ENCODE results near the gene CCR4. TPM values are rescaled to one million over a fixed set of nuclear protein-coding genes. Genes with fewer than 3 reads are reported as not detected.

CCR4 gene
- total and polyA plus RNA-seq, 3 donors from 2014 or later: 2.0 to 3.0 (median 2.8) TPM

DNA sequence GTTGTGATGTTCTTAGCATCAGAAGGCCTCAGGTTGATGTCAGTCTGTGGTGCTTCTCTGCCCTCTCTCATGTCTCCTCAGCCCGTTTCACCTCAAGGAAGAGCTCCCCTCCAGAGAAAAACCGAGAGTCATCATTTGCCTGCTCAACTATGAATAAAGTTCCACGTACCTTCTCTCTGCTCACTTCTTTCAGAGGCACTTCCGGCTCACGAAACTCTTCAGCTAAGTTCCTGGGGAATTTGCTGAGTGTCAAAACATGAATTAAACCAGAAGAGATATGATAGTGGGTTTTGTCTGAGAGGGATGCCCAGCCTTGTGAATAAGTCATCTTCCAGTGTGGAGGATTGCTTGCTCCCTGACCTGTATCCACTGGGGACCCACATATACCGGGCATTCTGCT lies 37.7 kb downstream of the CCR4 start:
- 70 to 77% methylated on average over 6 of the region's 6 CpGs for WGBS, 2 donors
- no peak for DNase-seq
- Histone ChIP-seq H3K4me1 (no peaks in the 10 kb centered on the region), H3K36me3 (ENCODE audit: low read depth, missing control alignments) (no peaks in the 10 kb centered on the region), H3K4me3 (no peak overlapping the region), H3K9me3 (no peaks in the 10 kb centered on the region), H3K27ac (no peak overlapping the region), H3K27me3 (no peaks in the 10 kb centered on the region)
- intact Hi-C loops (cut with DNase I; ENCODE audit: low total_unique reads): no loop called here
- TF ChIP-seq, protein P1, sequence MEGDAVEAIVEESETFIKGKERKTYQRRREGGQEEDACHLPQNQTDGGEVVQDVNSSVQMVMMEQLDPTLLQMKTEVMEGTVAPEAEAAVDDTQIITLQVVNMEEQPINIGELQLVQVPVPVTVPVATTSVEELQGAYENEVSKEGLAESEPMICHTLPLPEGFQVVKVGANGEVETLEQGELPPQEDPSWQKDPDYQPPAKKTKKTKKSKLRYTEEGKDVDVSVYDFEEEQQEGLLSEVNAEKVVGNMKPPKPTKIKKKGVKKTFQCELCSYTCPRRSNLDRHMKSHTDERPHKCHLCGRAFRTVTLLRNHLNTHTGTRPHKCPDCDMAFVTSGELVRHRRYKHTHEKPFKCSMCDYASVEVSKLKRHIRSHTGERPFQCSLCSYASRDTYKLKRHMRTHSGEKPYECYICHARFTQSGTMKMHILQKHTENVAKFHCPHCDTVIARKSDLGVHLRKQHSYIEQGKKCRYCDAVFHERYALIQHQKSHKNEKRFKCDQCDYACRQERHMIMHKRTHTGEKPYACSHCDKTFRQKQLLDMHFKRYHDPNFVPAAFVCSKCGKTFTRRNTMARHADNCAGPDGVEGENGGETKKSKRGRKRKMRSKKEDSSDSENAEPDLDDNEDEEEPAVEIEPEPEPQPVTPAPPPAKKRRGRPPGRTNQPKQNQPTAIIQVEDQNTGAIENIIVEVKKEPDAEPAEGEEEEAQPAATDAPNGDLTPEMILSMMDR (IDR thresholded peaks at IDR 0.05): no peak
- no peak for TF ChIP-seq POLR2A (IDR thresholded peaks at IDR 0.05)

DNA sequence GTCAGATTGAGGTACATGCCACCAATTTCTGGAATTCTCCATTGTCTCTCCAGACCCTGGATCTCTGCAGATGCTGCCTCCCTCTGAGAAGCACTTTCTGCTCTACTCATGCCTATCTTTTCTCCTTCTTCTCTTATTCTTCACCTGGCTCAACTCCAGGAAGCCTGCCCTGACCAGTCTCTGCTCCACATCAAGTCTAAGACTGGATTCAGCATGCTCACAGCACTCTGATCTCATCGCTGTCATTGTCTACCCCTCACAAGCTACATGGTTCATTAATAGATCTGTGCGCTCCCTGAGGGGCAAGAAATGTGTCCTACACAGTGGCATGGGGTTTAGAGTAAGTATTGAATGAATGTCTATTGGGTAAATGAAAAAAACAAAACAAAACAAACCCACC lies 38.7 kb downstream of the CCR4 start:
- DNase-seq: no peak
- intact Hi-C loops (cut with DNase I; ENCODE audit: low total_unique reads): no loop called here
- no peaks in the 10 kb centered on the region for H3K27me3 ChIP-seq
- WGBS, 2 donors: 92 to 98% methylated on average over 2 of the region's 2 CpGs
- no peaks in the 10 kb centered on the region for H3K9me3 ChIP-seq
- no peaks in the 10 kb centered on the region for H3K36me3 ChIP-seq (ENCODE audit: low read depth, missing control alignments)
- no peaks in the 10 kb centered on the region for H3K4me1 ChIP-seq
- H3K4me3 ChIP-seq: no peak overlapping the region
- TF ChIP-seq POLR2A (IDR thresholded peaks at IDR 0.05): no peak
- TF ChIP-seq, protein P1 (IDR thresholded peaks at IDR 0.05): no peak
- H3K27ac ChIP-seq: no peak overlapping the region

DNA sequence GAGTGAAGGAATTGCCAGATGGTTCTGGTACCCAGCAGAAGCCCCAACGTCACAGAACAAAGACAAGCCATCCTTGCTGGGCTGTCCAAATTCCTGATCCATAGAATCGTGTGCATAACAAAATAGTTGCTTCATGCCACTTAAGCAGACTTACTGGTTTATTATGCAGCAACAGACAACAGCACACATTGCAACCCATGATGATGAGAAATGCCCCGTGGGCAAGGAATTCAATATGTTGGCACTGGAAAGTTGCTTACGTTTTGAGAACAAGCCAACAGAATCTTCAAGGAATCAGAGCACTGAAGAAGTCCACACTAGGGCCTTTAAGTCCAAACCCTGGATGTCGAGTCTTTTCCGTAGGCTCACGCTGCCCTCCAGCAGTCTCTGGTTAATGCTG lies 40.3 kb downstream of the CCR4 start:
- no peaks in the 10 kb centered on the region for H3K27me3 ChIP-seq
- no peak for DNase-seq
- H3K9me3 ChIP-seq: no peaks in the 10 kb centered on the region
- WGBS, 2 donors: 85 to 92% methylated on average over 7 of the region's 7 CpGs
- no peaks in the 10 kb centered on the region for H3K4me1 ChIP-seq
- no peak overlapping the region for H3K27ac ChIP-seq
- TF ChIP-seq POLR2A (IDR thresholded peaks at IDR 0.05): no peak
- TF ChIP-seq, protein P1 (IDR thresholded peaks at IDR 0.05): no peak
- H3K36me3 ChIP-seq (ENCODE audit: low read depth, missing control alignments): no peaks in the 10 kb centered on the region
- H3K4me3 ChIP-seq: no peak overlapping the region
- intact Hi-C loops (cut with DNase I; ENCODE audit: low total_unique reads): no loop called here

DNA sequence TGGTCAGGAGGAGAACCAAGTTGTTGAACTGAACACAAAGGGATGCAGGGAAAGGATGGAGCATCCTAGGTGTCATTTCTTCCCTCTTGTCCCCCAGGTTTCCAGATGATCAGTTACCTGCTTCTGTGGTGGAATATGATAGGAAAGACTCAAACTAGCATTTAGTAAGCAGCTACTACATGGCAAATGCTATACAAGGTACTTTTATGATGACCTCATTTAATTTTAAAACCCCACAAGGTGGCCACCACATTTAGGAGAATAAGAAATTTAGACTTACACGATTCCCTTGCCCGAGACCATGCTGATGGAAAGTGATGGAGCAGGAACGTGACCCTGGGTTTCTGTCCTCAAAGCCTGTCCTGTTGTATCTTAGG lies 40.9 kb downstream of the CCR4 start:
- no peak for DNase-seq
- Histone ChIP-seq H3K4me3 (no peak overlapping the region), H3K27me3 (no peaks in the 10 kb centered on the region), H3K4me1 (no peaks in the 10 kb centered on the region), H3K27ac (no peak overlapping the region), H3K9me3 (no peaks in the 10 kb centered on the region), H3K36me3 (ENCODE audit: low read depth, missing control alignments) (no peaks in the 10 kb centered on the region)
- intact Hi-C loops (cut with DNase I; ENCODE audit: low total_unique reads): no loop called here
- WGBS, 2 donors: 83 to 94% methylated on average over 3 of the region's 3 CpGs
- TF ChIP-seq, protein P1 (IDR thresholded peaks at IDR 0.05): no peak
- no peak for TF ChIP-seq POLR2A (IDR thresholded peaks at IDR 0.05)

DNA sequence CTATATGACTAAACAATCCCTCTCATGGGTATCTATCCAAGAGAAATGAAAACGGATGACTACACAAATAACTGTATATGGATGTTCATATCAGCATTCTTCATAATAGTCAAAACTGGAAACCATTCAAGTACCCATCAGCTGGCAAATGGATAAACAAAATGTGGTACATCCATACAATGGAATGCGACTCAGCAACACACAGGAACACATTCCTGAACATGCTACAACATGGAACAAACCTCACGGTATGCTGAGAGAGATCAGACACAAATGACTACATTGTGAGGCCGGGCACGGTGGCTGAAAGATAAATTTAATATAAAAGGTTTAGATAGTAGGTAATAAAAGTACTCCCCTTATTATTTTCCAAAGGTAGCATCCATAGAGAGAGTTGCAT lies 42.6 kb downstream of the CCR4 start:
- DNase-seq: no peak
- H3K4me3 ChIP-seq: no peak overlapping the region
- intact Hi-C loops (cut with DNase I; ENCODE audit: low total_unique reads): no loop called here
- H3K36me3 ChIP-seq (ENCODE audit: low read depth, missing control alignments): no peaks in the 10 kb centered on the region
- no peak overlapping the region for H3K27ac ChIP-seq
- 91 to 94% methylated on average over 5 of the region's 5 CpGs for WGBS, 2 donors
- TF ChIP-seq POLR2A (IDR thresholded peaks at IDR 0.05): no peak
- no peaks in the 10 kb centered on the region for H3K4me1 ChIP-seq
- no peaks in the 10 kb centered on the region for H3K27me3 ChIP-seq
- no peaks in the 10 kb centered on the region for H3K9me3 ChIP-seq
